Skeletal muscle cell (primary cell): ENCODE results near the gene FBN3.
A peak's percentile ranks its signal among the peaks of the same experiment; 100 is the strongest.
"Not testable (repeated sequence)": the region's sequence is repeated elsewhere in the genome, so short reads cannot be mapped to it uniquely, and the experiment has no call there.

Experiments
- DNase-seq: peaks from one replicate; pipeline ENCODE4 v3.0.0-alpha.2; 2010; ENCODE audit warnings: low read depth
- H3K4me3 ChIP-seq: 2 replicates; pipeline ENCODE4 v1.5.1; 2011; ENCODE audit warnings: low read depth, mild to moderate bottlenecking, control low read depth, low read length, moderate library complexity

The FBN3 gene

DNA sequence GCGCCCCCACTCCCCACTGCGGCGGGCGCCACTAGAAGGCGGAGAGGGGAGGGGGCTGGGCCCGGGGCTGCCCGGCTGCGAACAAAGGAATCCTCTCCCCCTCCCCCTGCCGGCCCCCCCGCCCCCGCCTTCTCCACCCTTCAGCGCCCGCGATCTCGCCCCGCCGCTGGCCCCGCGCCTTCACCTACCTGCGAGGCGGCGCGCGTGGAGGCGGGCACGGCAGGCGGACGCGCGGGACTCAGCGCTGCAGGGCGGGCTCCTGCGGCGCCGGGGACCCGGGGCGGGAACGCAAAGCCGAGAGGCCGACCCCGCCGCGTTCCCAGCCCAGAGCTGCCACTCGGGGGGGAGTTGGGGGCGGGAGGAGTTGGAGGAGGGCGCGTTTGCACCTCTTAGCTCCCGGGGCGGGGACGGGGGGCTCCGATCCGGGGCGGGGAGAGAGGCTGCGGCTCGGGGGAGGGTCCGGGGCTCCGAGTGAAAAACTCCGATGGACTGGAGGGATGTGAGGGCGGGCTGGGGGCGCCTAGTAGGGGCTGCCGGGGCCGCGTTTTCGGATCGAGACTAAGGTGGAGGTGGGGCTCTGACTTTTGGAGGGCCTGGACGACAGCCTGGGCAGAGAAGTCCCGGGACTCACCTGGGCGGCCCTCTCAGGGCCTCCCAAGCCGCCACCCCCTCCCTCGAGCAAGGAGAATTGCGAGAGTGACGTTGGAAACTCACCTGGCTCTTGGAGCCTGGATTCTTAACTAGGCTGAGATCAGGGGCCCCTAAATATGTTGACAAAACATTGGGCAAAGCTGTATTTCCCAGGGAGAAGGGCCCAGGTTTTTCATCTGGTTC, at the start of gene FBN3:
TSS of gene FBN3 (minus strand) at position 332 of the 834 bp plus-strand sequence. CDS start 2,112 bp downstream, outside the sequence.
- no peak within 1 kb of the TSS for H3K4me3 ChIP-seq
- DNase-seq: no peak

DNA sequence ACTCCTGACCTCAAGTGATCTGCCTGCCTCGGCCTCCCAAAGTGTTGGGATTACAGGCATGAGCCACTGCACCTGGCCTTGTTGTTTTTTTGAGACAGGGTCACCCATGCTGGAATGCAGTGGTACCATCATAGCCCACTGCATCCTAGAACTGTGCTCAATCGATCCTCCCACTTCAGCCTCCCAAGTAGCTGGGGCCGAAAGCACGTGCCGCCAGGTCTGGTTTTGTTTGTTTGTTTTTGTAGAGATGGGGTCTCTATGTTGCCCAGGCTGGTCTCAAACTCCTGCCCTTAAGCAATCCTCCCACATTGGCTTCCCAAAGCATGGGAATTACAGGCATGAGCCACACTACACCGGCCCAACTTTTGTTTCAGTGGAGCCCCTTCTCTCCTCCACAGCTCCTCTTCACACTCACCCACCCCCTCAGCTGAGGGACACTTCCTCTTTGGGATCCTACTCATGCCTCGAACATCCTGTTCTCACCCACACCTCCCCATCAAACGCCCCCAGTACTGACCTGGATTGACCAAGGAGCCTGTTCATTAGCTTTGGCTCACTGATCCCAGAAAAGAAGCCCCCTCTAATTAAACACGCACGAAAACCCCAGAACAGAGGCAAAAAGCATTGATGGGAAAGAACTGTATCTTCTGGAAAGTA, 47.0 kb upstream of the FBN3 start:
- no peak overlapping the region for H3K4me3 ChIP-seq

DNA sequence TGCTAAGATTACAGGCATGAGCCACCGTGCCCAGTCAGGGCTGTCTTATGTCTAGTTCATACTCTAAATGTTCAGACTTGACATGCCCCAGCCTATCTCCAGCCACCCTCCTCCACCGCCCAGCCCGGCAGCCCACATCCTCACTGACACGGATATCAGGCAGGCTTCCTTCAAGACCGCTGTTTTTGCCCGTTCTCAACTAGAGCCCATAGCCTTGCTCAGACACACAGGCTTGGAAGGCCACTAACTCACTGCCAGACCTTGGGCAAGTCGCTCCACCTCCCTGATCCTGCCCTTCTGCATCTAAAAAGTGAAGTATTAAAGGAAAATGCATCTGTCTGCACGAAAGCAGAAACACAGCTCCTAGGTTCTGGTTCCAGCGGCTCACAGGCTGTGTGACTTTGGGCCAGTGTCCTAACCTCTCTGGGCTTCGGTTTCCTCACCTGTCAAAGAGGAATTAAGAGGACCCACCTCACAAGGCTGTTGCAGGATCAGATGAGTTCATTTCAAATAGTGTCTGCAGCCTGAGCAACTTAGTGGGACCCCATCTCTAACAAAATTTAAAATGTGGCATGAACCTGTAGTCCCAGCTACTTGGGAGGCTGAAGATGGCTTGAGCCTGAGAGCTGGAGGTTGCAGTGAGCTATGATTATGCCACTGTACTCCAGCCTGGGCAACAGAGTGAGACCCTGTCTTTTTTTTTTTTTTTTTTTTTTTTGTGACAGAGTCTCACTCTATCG, 45.3 kb upstream of the FBN3 start:
- DNase-seq: no peak
- H3K4me3 ChIP-seq: no peak overlapping the region

More for the DNA sequence above, 47.0 kb upstream of the FBN3 start:
- DNase-seq: no peak

DNA sequence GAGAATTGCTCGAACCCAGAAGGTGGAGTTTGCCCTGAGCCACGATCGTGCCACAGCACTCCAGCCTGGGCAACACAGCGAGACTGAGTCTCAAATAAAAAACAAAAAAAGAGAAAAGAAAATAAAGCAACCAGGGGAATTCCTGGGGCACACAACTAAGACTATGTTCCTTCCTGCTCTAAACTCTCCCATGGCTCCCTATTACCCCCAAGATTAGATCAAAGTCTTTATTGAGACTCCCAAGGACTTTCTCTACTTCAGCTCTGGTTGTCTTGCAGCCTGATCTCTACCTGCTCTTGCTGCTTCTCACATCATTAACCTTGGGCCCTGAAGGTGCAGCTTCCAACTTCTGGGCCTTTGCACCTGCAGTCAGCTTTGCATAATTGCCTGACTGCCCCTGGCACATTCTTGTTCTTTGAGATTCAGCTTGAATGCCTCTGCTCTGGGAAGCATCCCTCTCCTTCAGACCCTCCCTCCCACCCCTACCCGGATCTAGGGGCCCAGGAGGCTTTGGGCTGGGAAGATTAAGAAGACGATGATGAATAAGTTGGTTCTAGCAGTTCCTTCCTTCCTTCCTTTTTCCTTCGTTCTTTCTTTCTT, 42.9 kb upstream of the FBN3 start:
- DNase-seq: no peak
- no peak overlapping the region for H3K4me3 ChIP-seq

DNA sequence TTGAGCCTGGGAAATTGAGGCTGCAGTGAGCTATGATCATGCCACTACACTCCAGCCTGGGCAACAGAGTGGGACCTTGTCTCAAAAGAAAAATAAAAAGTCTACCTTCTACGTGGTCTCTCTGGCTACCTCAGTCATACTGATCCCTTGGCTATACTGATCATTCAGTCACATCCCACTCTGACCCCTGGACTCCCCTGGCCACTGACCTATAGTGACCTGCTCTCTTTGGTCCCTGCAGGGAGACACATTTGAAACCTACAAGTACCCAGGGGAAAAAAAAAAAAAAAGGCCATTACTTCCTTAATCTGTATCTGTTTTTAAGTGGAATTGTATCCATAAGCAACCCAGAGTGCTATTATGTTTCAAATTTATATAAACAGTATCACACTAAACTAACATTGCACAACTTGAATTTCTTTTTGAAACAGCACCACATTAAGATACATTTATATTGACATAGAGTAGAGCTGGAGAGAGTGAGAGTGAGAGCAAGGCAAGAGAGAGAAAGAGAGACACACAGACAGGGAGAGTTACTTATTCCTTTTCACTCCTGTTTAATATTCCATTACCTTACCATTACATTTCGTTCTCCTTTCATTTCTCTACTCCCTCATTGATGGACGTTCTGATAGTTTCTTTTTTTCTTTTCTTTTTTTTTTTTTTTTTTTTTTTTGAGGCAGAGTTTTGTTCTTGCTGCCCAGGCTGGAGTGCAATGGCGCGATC, 36.1 kb upstream of the FBN3 start:
- no peak for DNase-seq
- no peak overlapping the region for H3K4me3 ChIP-seq

DNA sequence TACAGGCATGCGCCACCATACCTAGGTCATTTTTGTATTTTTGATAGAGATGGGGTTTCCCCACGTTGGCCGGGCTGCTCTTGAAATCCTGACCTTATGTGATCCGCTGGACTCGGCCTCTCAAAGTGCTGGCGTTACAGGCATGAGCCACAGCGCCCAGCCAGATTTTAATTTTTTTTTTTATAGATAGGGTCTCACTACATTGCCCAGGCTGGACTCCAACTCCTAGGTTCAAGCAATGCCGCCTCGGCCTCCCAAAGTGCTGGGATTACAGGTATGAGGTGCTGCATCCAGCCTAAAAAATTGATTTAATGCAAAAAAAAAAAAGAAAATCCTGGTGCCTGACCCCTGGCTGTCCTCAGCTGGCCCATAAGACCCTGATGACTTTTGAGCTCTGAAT, 34.9 kb upstream of the FBN3 start:
- no peak for DNase-seq
- no peak overlapping the region for H3K4me3 ChIP-seq

DNA sequence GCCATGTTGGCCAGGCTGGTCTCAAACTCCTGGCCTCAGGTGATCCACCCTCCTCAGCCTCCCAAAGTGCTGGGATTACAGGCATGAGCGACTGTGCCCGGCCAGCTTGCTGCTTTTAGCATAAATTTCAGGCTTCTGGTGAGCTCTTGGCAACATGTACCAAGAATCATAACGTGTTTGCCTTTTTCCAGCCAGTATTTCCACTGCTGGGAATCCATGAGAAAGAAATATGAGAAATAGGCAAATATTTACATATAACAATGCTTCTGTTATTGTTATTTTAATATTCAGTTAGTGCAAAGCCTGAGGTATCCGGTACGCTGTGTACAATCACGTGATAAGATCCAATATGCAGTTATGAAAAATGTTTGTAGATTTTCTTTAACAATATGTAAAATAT, 30.6 kb upstream of the FBN3 start:
- no peak overlapping the region for H3K4me3 ChIP-seq
- DNase-seq: no peak

DNA sequence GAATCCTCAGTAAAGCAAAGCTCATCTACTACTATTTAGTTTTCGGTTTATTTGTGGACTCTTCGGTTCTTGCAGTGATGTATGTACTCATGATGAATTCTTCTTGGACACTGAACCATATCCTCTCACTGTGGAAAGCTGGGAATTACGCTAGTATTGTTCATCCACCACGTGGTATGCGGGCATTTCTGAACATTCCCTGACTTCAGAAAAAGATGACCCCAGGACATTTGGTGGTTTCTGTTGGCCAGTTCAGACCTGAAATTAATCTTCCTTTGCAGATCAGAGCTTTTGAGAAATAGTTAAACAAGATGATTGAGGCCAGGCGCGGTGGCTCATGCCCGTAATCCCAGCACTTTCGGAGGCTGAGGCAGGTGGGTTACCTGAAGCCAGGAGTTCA, 25.3 kb upstream of the FBN3 start:
- DNase-seq: no peak
- no peak overlapping the region for H3K4me3 ChIP-seq

DNA sequence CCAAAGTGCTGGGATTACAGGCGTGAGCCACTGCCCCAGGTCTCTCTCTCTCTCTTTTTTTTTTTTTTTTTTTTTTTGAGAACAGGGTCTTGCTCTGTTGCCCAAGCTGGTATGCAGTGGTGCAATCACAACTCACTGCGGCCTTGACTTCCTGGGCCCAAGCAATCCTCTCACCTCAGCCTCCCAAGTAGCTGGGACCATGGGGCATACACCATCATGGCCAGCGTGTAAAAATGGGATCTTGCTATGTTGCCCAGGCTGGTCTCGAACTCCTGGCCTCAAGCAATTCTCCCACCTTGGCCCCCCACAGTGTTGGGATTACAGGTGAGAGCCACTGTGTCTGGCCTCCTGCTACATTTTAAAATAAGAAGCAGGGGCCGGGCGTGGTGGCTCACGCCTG, 19.1 kb upstream of the FBN3 start:
- H3K4me3 ChIP-seq: no peak overlapping the region
- no peak for DNase-seq

DNA sequence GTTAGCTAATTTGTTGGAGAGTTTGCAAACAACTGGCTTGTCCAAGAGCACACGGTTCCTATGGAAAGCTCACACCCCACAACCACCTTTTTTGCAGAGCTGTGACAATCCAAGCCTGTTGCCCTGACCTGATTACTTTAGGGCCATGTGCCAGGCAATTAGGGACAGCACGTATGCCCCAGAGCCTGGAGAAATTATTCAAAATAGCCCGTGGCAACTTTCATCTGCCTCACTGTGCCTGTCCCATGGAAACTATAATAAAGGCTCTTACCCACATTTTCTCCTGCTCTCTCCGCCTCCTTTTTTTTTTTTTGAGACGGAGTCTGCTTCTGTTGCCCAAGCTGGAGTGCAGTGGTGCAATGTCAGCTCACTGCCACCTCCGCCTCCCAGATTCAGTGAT, 18.6 kb upstream of the FBN3 start:
- DNase-seq: no peak
- no peak overlapping the region for H3K4me3 ChIP-seq

DNA sequence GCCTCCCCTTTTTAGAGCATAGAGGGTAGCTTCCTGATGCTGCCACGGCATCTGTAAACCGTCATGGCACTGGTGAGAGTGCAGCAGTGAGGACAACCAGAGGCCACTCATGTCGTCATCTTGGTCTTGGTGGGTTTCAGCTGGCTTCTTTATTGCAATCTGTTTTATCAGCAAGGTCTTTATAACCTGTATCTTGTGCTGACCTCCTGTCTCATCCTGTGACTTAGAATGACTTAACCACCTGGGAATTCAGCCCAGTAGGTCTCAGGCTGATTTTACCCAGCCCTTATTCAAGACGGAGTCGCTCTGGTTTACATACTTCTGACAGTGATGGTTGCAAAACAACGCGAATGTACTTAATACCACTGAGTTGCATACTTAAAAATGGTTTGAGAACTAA, 14.4 kb upstream of the FBN3 start:
- DNase-seq: no peak
- no peak overlapping the region for H3K4me3 ChIP-seq

DNA sequence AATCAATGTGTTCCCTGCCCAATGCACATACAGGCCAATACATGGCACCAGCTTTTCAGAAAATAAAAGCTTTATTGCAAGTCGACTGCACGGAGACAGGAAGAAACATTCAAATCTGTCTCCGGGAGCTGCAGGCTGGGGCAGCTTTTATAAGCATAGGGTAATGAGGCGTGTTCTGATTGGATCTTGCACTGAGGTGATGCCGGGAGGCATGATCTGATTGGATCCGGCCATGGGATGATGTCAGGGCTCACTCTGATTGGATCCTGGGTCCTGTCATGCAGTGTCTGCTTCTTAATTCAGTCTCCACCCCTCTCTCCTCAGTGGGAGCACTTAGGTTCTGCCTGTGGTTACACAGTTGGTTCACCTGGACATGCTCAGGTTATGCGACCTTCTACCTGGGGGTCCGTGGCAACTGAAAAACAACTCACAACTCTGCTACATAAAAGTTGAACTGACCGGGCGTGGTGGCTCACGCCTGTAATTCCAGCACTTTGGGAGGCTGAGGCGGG, 11.8 kb upstream of the FBN3 start:
- H3K4me3 ChIP-seq: no peak overlapping the region
- DNase-seq: no peak

DNA sequence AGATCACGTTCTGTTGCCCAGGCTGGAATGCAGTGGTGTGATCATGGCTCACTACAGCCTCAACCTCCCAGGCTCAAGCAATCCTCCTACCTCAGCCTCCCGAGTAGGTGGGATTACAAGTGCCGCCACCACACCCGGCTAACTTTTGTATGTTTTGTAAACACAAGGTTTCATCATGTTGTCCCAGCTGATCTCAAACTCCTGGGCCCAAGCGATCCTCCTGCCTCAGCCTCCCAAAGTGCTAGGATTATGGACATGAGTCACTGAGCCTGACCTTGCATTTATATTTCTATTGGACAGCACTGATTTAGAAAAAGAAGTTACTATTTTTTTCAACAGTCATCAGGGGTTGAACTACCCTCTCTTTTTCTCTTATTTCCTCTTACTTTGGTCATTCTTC, 9.9 kb upstream of the FBN3 start:
- H3K4me3 ChIP-seq, DNase-seq: not testable (repeated sequence)

DNA sequence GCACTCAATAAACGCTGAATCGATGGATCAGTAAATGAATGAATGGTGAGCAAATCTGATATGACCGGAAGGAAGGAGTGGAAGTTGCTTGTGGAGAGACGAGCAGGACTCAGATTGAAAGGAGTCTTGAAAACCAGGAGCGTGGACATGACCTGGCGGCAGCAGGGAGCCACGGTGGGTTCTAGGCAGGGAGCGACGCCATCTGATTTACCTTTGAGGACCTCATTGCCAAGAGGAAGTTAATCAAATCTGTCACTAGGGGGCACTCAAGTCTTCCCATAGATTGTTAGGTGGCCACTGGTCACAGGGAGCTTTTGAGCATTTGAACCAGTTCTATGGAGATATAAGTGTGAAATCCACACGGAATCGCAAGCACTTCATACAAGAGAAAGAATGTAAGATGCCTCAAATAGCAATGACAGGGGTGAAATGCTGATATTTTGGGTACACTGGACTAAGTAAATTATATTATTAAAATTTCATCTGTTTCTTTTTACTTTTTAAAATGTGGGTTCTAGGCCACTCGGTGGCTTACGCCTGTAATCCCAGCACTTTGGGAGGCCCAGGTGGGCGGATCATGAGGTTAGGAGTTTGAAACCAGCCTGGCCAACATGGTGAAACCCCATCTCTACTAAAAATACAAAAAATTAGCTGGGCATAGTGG, 9.2 kb upstream of the FBN3 start:
- peak; percentile 25 for DNase-seq
- H3K4me3 ChIP-seq: no peak overlapping the region

DNA sequence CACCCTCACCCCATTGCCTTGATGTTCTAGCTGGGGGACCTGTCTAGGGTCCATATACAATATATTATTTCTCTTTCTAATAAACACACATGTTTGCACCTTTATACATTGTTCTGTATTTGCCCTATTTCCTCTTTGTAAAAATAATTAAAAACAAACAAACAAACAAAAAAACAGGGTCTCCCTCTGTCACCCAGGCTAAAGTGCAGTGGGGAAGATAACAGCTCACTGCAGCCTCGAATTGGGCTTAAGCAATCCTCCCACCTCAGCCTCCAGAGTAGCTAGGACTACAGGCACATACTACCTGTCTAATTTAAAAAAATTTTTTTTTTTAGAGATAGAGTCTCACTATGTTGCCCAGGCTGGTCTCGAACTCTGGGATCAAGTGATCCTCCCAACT, 5.9 kb upstream of the FBN3 start:
- H3K4me3 ChIP-seq: no peak overlapping the region
- no peak for DNase-seq

DNA sequence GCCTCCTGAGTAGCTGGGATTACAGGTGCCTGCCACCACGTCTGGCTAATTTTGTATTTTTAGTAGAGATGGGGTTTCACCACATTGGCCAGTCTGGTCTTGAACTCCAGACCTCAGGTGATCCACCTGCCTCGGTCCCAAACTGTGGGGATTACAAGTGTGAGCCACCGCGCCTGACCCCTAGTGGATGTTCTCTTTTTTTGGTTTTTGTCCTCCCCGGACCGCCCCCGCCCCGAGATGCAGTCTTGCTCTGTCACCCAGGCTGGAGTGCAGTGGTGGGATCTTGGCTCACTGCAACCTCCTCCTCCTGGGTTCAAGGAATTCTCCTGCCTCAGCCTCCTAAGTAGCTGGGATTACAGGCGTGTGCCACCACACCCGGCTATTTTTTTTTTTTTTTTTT, 4.6 kb upstream of the FBN3 start:
- H3K4me3 ChIP-seq, DNase-seq: not testable (repeated sequence)

DNA sequence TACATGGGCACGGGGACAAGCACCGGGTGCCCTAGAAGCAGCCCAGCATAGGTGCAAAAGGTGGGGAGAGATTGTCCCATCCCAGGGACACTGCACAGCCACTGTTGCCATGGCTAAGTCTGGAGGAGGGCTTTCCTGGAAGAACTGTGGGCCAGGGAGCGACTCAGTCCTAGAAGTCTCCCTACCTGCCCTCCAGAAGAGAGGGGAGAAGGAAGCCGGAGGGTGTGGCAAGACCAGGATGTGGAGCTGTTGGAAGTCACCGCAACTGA, 2.3 kb upstream of the FBN3 start:
- no peak overlapping the region for H3K4me3 ChIP-seq
- no peak for DNase-seq

DNA sequence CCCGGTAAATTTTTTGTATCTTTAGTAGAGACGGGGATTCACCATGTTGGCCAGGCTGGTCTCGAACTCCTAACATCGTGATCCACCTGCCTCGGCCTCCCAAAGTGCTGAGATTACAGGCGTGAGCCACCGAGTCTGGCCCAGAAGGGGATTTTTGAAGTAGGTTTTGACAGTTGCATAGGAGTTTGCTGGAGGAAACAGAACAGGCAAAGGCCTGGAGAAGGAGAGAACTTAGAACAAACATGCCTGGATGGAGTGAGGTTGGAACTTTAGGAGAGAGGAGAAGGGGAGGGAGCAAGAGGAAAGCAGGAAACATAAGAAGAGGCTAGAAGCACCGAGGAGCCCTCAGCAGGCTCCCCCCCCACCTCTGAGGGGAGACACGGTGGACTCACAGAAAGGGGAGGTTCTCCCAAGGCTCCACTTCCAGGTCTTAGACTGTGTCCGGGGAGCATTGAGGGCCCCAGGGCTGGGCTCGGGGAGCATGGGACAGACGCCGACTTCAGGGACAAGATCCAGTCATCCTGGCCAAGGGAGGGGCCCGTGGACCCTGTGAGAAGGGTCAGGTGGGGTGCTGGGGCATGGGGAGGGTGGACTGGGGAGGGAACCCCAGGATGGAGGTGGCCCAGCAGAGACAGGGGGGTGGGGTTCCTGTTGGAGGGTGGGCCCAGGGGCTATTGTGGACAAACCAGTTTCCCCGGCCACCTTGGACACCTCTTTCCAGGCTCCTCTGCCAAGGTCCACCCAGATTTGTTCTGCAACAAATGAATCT, 1.8 kb upstream of the FBN3 start:
- H3K4me3 ChIP-seq: no peak overlapping the region
- DNase-seq: no peak
